GM21529 (cell line): ENCODE measurements around the gene ZNF654.
A peak's percentile ranks its signal among the peaks of the same experiment; 100 is the strongest.
"Not testable (repeated sequence)": the region's sequence is repeated elsewhere in the genome, so short reads cannot be mapped to it uniquely, and the experiment has no call there.

ENCODE experiments used
- ATAC-seq: cut with Tn5 transposase; IDR thresholded peaks from one replicate; pipeline ENCODE4 v1.9.1; 2021; ENCODE audit not compliant: unreplicated experiment

The ZNF654 gene

GRCh38 chr3:88137836-88138235 lies 78.8 kb downstream of the ZNF654 start:
- no peak for ATAC-seq

- no peak for ATAC-seq
Measured at GRCh38 chr3:88141458-88142083, 82.5 kb downstream of the ZNF654 start.

GRCh38 chr3:88142094-88142624 lies 83.1 kb downstream of the ZNF654 start:
- ATAC-seq, result no peak

GRCh38 chr3:88147261-88147660 lies 88.2 kb downstream of the ZNF654 start:
- no peak for ATAC-seq

DNA sequence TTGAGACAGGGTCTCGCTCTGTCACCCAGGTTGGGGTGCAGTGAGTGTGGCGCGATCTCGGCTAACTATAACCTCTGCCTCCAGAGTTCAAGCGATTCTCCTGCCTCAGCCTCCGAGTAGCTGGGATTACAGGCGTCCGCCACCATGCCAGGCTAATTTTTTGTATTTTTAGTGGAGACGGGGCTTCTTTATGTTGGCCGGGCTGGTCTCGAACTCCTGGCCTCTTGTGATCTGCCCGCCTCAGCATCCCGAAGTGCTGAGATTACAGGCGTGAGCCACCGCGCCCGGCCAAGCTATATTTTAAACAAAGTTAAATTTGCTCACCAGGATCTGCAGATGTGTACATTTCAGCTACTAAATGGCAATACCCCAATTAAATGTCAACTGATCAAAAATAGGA lies 89.6 kb downstream of the ZNF654 start:
- no peak for ATAC-seq

DNA sequence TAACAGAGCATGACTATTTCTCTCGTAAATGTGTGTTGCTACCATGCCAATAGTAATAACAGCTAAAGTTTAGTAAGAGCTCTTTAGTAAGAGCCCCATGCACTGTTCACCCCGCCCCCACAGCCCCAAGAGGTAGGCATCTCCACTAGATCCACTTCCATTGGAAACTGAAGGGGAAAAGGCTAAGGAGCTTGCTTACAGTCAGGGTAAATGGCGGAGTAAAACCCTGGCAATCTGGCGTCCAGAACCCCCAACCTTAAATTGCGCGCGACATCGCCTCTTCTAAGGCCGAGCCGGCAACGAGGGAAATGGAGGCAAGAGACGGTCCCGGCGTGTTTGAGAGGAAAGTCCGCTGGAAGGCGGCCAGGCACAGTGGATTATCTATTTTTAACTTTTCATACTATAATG lies 90.0 kb downstream of the ZNF654 start:
- peak; percentile 13 for ATAC-seq

DNA sequence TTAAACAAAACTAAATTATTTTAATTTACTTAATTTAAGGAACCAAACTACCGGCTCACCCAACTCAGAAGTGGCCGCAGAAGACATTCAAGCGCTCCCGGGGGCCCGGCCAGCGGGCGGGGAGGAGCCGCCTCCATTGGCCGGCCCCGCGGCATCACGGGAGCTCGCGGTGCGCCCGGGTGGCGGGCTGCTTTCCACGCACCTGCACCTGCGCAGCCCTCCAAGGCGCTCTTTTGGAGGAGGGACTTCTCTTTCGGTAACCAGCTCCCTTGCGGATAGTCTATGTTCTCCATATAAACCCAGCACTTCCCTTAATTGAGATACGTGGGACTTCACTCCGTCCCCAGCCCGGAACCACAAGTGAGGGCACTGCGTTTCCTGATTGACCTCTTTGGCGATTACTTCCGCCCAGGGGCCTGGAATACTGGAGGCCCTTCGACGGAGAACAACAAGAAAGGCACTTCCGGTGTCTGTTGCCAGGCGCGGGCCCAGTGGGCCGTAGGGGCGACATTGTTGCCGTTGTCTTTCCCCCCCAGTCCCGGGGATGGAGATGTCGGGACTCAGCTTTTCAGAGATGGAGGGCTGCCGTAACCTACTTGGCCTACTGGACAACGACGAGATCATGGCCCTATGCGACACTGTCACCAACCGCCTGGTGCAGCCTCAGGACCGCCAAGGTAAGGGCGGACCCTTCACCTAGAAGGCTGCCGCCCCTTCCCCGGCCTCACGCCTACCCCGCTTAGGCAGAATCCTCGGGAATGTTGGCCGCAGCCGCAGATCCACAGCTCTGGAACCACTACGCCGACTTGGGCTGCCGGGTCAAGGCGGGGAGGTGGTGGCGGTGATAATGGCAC lies 90.7 kb downstream of the ZNF654 start, which contains the start of gene C3orf38:
Gene C3orf38, plus strand, starts transcription at position 451 of the 854 bp plus-strand sequence. Its CDS starts 94 bp downstream, at position 545.
- peak; percentile 74 for ATAC-seq

DNA sequence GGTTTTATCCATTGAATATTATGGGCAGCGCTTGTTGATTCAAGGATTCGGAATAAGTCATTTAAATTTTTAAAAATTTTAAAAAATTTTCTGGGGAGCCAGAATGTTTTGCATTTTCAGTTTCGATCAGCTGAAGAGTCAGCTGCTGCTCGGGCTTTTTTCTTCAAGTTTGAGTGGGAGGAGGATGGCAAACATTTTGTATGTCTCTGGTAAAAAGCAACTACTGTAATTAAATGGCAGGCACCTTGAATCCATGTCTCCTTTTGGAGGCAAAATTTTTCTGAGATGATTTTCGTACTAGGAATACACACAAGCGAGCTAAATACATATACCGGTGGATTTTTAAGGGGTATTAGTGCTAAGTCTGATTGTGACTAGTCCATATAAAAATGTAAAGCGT lies 91.3 kb downstream of the ZNF654 start:
- peak; percentile 27 for ATAC-seq

GRCh38 chr3:88150806-88151205 lies 91.8 kb downstream of the ZNF654 start:
- no peak for ATAC-seq

DNA sequence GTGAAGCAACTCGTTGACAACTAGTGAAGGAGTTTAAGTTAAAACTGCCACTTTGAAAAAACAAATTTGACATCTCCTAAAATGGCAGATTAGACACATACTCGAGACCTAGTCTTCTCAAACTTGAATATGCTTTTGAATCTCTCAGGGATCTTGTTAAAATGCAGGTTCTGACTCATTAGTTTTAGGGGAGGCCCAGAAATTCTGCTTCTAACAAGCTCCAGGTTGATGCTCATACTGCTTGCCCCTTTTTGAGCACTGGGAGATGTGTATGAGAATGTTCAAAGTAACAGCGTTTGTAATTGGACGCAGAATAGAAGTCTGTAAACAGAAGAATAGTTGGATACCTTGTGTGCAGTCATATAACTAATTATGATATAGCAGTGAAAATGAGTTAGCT lies 92.3 kb downstream of the ZNF654 start:
- ATAC-seq, result peak; percentile 18

DNA sequence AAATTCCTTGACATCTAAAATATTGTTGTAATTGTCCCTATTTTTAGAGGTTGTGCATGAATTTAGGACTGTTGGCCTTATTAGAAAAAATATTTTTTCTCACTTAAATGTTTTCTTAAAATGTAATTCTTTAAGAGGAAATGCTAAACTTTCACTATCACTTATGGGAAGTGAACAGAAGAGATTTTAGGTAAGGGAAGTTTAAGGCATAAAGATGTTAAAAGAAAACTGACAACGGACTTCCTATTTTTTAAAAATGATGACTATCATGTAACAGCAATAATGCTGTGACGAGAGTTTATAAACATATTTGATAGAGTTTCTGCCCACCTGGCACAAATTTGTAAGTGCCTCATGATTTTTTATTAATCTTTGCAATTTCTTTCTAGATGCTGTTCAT lies 93.8 kb downstream of the ZNF654 start:
- ATAC-seq, result no peak

GRCh38 chr3:88166419-88166971 lies 107.4 kb downstream of the ZNF654 start:
- ATAC-seq, result no peak

- no peak for ATAC-seq
Measured at GRCh38 chr3:88167173-88167572, 108.1 kb downstream of the ZNF654 start.

DNA sequence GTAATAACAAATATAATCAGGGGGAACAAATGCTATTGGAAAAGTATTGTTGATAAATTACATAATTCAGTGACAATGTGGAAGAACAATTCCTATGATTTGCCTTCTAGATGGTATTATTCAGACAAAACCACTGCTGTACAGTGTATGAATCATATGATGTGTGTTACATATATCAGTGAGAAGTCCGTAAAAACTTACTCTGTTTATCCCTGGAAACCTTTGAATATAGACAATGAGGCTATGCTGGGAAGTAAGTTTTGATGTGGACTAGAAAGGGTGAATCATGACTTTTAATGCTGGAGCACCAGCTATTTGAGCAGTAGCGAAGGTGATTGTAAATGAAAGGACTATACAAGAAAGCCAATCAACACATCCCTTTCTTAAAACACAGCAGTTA lies 108.6 kb downstream of the ZNF654 start:
- no peak for ATAC-seq

DNA sequence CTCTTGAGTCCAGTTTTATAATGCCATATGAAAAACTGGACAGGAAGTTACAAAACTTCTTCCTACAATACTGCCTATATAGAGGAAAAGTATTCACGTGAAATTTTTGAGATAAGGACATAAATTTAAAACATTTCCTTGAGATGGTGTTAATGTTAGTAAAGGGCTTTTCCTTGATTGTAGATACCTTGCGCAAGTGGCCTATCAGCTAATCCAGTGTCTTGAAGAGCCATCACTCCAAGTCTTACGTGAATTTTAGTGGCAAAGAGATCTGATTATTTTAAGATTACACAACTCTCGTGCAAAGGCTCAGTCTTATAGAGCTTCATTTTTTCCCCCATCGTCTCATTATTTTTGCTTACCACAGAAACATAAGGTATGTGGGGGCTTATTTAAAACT lies 109.1 kb downstream of the ZNF654 start:
- no peak for ATAC-seq

DNA sequence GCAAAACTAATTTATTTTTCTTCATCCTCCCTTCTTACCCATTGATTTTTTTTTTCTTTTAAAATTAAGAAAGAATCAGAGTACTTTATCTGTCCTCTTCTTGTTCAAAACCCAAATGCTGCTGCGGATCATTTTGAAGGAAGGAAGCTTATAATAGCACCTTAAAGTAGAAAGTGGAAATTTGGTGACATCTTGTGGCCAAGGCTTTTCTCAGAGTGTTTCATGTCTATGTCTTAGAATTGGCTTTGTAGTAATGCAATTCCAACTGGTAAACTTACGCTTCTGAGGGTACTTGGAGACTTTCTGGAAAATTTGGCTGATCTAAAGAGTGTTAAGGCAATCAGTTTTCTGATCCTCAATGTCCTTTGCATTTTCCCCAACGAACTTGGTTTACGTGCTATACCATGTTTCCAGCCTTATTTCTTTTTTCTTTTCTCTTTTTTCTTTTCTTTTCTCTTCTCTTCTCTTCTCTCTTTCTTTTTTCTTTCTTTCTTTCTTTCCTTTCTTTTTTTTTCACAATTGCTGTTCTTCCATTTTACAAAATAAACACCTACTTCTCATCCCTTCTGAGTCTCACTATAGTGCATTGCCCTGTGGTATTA lies 121.4 kb downstream of the ZNF654 start:
- ATAC-seq, result peak; percentile 96

- ATAC-seq, result not testable (repeated sequence)
Measured at GRCh38 chr3:88182165-88182918, 123.3 kb downstream of the ZNF654 start.

DNA sequence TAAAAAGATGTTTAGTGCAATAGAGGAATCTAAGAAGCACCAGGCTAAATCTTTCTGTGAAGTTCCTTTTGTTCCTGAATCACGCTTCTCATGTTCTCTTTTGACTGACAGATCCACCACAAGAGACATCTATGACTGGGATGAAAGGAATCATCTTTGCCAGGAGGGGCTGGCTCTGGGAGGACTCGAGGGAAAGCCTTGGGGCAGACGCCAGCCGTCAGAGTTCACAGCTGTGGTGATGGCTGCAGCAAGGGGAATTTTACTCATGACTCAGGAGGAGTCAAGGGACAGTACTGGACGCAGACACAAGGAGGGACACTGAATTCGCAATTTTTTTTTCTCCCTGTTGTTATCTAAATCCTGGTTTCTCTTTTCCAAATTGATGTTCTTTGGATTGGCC lies 129.4 kb downstream of the ZNF654 start:
- ATAC-seq, result no peak

DNA sequence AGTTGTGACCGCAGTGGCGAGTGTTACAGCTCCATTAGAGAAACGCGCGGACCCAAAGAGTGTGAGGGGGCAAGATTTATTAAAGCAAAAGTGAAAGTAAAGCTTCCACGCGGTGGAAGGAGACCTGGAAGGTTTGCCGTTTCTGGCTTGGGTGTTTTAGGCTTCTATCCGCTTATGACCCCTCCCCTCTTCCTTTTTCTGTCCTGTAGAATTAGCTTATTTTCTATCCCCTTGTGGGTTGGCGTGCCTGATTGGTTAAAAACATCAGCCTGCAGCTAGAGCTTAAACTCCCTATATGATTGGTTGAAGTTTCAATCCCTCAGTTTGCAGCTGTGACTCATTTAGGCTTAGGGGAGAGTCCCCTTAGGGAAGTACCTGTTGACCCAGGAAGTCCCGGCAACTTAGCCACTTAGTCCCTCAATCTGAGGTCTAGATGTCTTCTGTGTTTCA lies 130.3 kb downstream of the ZNF654 start:
- peak; percentile 96 for ATAC-seq

DNA sequence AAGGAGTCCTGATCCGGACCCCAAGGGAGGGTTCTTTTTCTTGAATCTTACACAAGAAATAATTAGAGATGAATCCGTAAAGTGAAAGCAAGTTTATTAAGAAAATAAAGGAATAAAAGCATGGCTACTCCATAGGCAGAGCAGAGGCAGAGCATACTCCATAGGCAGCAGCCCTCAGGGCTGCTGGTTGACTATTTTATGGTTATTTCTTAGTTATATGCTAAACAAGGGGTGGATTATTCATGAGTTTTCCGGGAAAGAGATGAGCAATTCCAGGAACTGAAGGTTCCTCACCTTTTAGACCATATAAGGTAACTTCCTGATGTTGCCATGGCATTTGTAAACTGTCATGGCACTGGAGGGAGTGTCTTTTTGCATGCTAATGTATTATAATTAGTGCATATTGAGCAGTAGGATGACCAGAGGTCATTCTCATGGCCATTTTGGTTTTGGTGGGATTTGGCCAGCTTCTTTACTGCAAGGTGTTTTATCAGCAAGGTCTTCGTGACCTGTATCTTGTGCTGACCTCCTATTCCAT lies 132.9 kb downstream of the ZNF654 start:
- no peak for ATAC-seq
